ENCODE measurements around the gene PIR.

The PIR gene

GRCh38 chrX:15336023-15336413, 157.1 kb downstream of the PIR start:
- DNase-seq = peak; percentile 10

GRCh38 chrX:15335135-15336022, 157.8 kb downstream of the PIR start, which contains the start of gene PIGA:
PIGA (minus strand) TSS chrX:15335523; CDS start chrX:15331930, 3,593 bp downstream.
- peak; percentile 90 for DNase-seq
